Sigmoid colon (tissue), 7 donors: ENCODE results near the gene ELP4. TPM values are rescaled to one million over a fixed set of nuclear protein-coding genes. Genes with fewer than 3 reads are reported as not detected.

Experiments used
- DNase-seq: peaks from one replicate; pipeline ENCODE4 v3.0.0-alpha.2; 2019
- H3K27ac ChIP-seq, 4 donors: fragments of 200-600 bp; sonication (generic); one replicate each; pipeline ENCODE4 v1.5.1; 2016 to 2019; ENCODE audit warnings: mild to moderate bottlenecking in 1 of 4
- H3K27me3 ChIP-seq, 3 donors: fragments of 200-600 bp; sonication (generic); one replicate each; pipeline ENCODE4 v1.5.1; 2019; ENCODE audit warnings: mild to moderate bottlenecking in 1 of 3
- H3K36me3 ChIP-seq, 4 donors: fragments of 200-600 bp; sonication (generic); one replicate each; pipeline ENCODE4 v1.5.1; 2016 to 2019
- H3K4me1 ChIP-seq, 4 donors: fragments of 200-600 bp; sonication (generic); one replicate each; pipeline ENCODE4 v1.5.1; 2017 to 2019
- H3K4me3 ChIP-seq, 4 donors: fragments of 200-600 bp; sonication (generic); one replicate each; pipeline ENCODE4 v1.5.1; 2017 to 2019; ENCODE audit warnings: mild to moderate bottlenecking in 2 of 4, moderate library complexity in 1 of 4
- H3K9me3 ChIP-seq, 4 donors: fragments of 200-600 bp in 3 of 4; sonication (generic) in 3 of 4; one replicate each; pipeline versions ENCODE4 v1.5.1 to v1.6.1; 2013 to 2019
- CTCF ChIP-seq, 4 experiments: fragments of 450-650 bp in 3 of 4; fragments of 200-600 bp in 1 of 4; IDR thresholded peaks; one replicate each; pipeline ENCODE4 v1.5.1; 2016 to 2019; ENCODE audit warnings: antibody characterized with exemption in 4 of 4, mild to moderate bottlenecking in 3 of 4, moderate library complexity in 2 of 4
- EP300 ChIP-seq, 4 donors: sonication (generic); formaldehyde crosslinking; IDR thresholded peaks; one replicate each; pipeline ENCODE4 v1.6.1; 2017; ENCODE audit warnings: antibody characterized with exemption in 4 of 4
- POLR2A ChIP-seq, 2 donors: fragments of 450-650 bp; IDR thresholded peaks; one replicate each; pipeline ENCODE4 v1.6.1; 2016; ENCODE audit warnings: antibody characterized with exemption in 2 of 2, mild to moderate bottlenecking in 2 of 2, moderate library complexity in 2 of 2
- POLR2AphosphoS5 ChIP-seq, 4 donors: sonication (generic); formaldehyde crosslinking; IDR thresholded peaks; one replicate each; pipeline ENCODE4 v1.6.1; 2017; ENCODE audit warnings: antibody characterized with exemption in 4 of 4
- WGBS, 2 donors: extraction: QIAGEN DNeasy Blood & Tissue Kit; methylation state at CpG; one replicate each; pipeline ENCODE4 v1.1.7; 2013; 5-methylcytosine and 5-hydroxymethylcytosine counted together
- intact Hi-C: fragments of 100-400 bp; cut with DNase I; formaldehyde crosslinking; loops from one replicate; pipeline ENCODE4 v1.15.1; 2023
- polyA plus RNA-seq, 3 donors: library from polyadenylated mRNA; stranded (reverse); fragments of 200-250 nt; gene quantifications; one replicate each; pipeline ENCODE4 v1.2.3, GENCODE V29; 2013
- total RNA-seq, 4 donors: library from RNA; depleted of rRNA; stranded (reverse); fragments of >200 nt; gene quantifications; one replicate each; pipeline ENCODE4 v1.1.0, GENCODE V29; 2016
- donor health status: healthy with polysubstance abuse.
- donor health status: Bipolar disorder and iron deficiency.
- donor health status: healthy.

Gene ELP4
- total and polyA plus RNA-seq, 7 donors, result 9.0 to 32.7 (median 18.5) TPM

GRCh38 chr11:31767685-31768084 is 258.1 kb downstream of the ELP4 start:
- DNase-seq, result no peak
- Histone ChIP-seq H3K27me3 (no peaks in the 10 kb centered on the region), H3K9me3 (no peaks in the 10 kb centered on the region), H3K4me1 (no peaks in the 10 kb centered on the region), H3K4me3 (no peak overlapping the region), H3K36me3 (no peaks in the 10 kb centered on the region), H3K27ac (no peak overlapping the region)
- intact Hi-C loops, result no loop called here
- no peak for TF ChIP-seq POLR2A (IDR thresholded peaks at IDR 0.05)
- no peak for TF ChIP-seq POLR2AphosphoS5 (IDR thresholded peaks at IDR 0.05)
- TF ChIP-seq EP300 (IDR thresholded peaks at IDR 0.05), result no peak
- no peak for TF ChIP-seq CTCF (IDR thresholded peaks at IDR 0.05)
- WGBS, 2 donors, result 93 to 97% methylated on average over 2 of the region's 2 CpGs

GRCh38 chr11:31768749-31769640 is 259.4 kb downstream of the ELP4 start:
- H3K4me3 ChIP-seq, result no peak overlapping the region
- no peak for TF ChIP-seq CTCF (IDR thresholded peaks at IDR 0.05)
- no peak for TF ChIP-seq EP300 (IDR thresholded peaks at IDR 0.05)
- TF ChIP-seq POLR2AphosphoS5 (IDR thresholded peaks at IDR 0.05), result no peak
- no peak for TF ChIP-seq POLR2A (IDR thresholded peaks at IDR 0.05)
- intact Hi-C loops, result no loop called here
- no peak overlapping the region for H3K27ac ChIP-seq
- H3K4me1 ChIP-seq, result no peaks in the 10 kb centered on the region
- DNase-seq, result no peak
- H3K9me3 ChIP-seq, result no peaks in the 10 kb centered on the region
- 85 to 86% methylated on average over 9 of the region's 9 CpGs for WGBS, 2 donors
- H3K27me3 ChIP-seq, result no peaks in the 10 kb centered on the region
- no peaks in the 10 kb centered on the region for H3K36me3 ChIP-seq

- DNase-seq, result no peak
- Histone ChIP-seq H3K36me3 (no peaks in the 10 kb centered on the region), H3K4me3 (no peak overlapping the region), H3K9me3 (no peaks in the 10 kb centered on the region), H3K27me3 (no peaks in the 10 kb centered on the region), H3K4me1 (no peaks in the 10 kb centered on the region), H3K27ac (no peak overlapping the region)
- WGBS, 2 donors, result 94 to 97% methylated on average over 3 of the region's 3 CpGs
- TF ChIP-seq POLR2A (IDR thresholded peaks at IDR 0.05) (no peak), POLR2AphosphoS5 (IDR thresholded peaks at IDR 0.05) (no peak), EP300 (IDR thresholded peaks at IDR 0.05) (no peak), CTCF (IDR thresholded peaks at IDR 0.05) (no peak)
- intact Hi-C loops, result no loop called here
These were observed 260.6 kb downstream of the ELP4 start for GRCh38 chr11:31770011-31770700.

- no peaks in the 10 kb centered on the region for H3K27me3 ChIP-seq
- no peaks in the 10 kb centered on the region for H3K4me1 ChIP-seq
- intact Hi-C loops, result no loop called here
- WGBS, 2 donors, result 90 to 91% methylated on average over 2 of the region's 2 CpGs
- no peak overlapping the region for H3K4me3 ChIP-seq
- H3K27ac ChIP-seq, result no peak overlapping the region
- DNase-seq, result no peak
- TF ChIP-seq POLR2AphosphoS5 (IDR thresholded peaks at IDR 0.05) (no peak), CTCF (IDR thresholded peaks at IDR 0.05) (no peak), EP300 (IDR thresholded peaks at IDR 0.05) (no peak), POLR2A (IDR thresholded peaks at IDR 0.05) (no peak)
- H3K9me3 ChIP-seq, result peaks cover 0 to 3% (median 1%) of the 10 kb centered on the region in 4 donors
- H3K36me3 ChIP-seq, result no peaks in the 10 kb centered on the region
These were observed 262.8 kb downstream of the ELP4 start for GRCh38 chr11:31772412-31772811.
